Psoas muscle (tissue), 8 donors: ENCODE results near the gene HOXC5. TPM values are rescaled to one million over a fixed set of nuclear protein-coding genes. Genes with fewer than 3 reads are reported as not detected.

Experiments
- ATAC-seq, 4 donors: fragments of 200-7000 bp; cut with Tn5 transposase; one replicate each; pipeline ENCODE4 v1.9.1; 2020; ENCODE audit warnings: moderate library complexity in 3 of 4, mild to moderate bottlenecking in 2 of 4
- DNase-seq, 2 donors: peaks; one replicate each; pipeline ENCODE4 v3.0.0-alpha.2; 2020
- H3K27ac ChIP-seq: fragments of 200-600 bp; one replicate; pipeline ENCODE4 v1.8.0; 2022
- H3K27me3 ChIP-seq, 3 donors: fragments of 200-600 bp in 1 of 3; one replicate each; pipeline versions ENCODE4 v1.6.1 to v1.8.0; 2013 to 2022; ENCODE audit warnings: low read length in 2 of 3, mild to moderate bottlenecking in 2 of 3, moderate library complexity in 1 of 3; ENCODE audit not compliant: insufficient read depth in 3 of 3
- H3K36me3 ChIP-seq, 2 donors: fragments of 200-600 bp in 1 of 2; one replicate each; pipeline versions ENCODE4 v1.6.1 to v1.8.0; 2013 to 2022; ENCODE audit warnings: low read depth in 1 of 2, mild to moderate bottlenecking in 1 of 2, moderate library complexity in 1 of 2; ENCODE audit not compliant: insufficient read depth in 1 of 2
- H3K4me1 ChIP-seq: fragments of 200-600 bp; one replicate; pipeline ENCODE4 v1.8.0; 2022
- H3K4me3 ChIP-seq: fragments of 200-600 bp; one replicate; pipeline ENCODE4 v1.8.0; 2022; ENCODE audit warnings: mild to moderate bottlenecking
- H3K9me3 ChIP-seq: fragments of 200-600 bp; one replicate; pipeline ENCODE4 v1.8.0; 2022
- WGBS, 3 donors: extraction: QIAGEN DNeasy Blood & Tissue Kit; methylation state at CpG; one replicate each; pipeline versions ENCODE4 v1.1.6 to v1.1.7; 2013; 5-methylcytosine and 5-hydroxymethylcytosine counted together
- intact Hi-C, 2 donors: fragments of 100-400 bp; cut with DNase I; formaldehyde crosslinking; loops; one replicate each; pipeline versions ENCODE4 v1.11.0 to v1.14.2; 2022
- polyA plus RNA-seq, 3 donors: library from polyadenylated mRNA; stranded (reverse); fragments of 200-250 nt; gene quantifications; one replicate each; pipeline ENCODE4 v1.2.3, GENCODE V29; 2013
- total RNA-seq, 4 donors: library from RNA; stranded (reverse); fragmentation: NEBNext Ultra II Directional in 2 of 4; extraction: Animal tissue kit (Norgen Biotek cat#: 25700) in 2 of 4; gene quantifications; one replicate each; pipeline versions ENCODE4 v1.2.1 to v1.2.4, GENCODE V29; 2021 to 2023
- TF ChIP-seq, protein P1 (sequence below): fragments of 200-600 bp; IDR thresholded peaks from one replicate; pipeline ENCODE4 v1.8.0; 2022; ENCODE audit warnings: antibody characterized with exemption
- donor health status: healthy with polysubstance abuse.
- donor health status: DM: no; HTN: no; CAD: no; lungs with moderate emphysema.
- donor health status: Bipolar disorder and iron deficiency.
- donor health status: healthy.
- donor health status: DM: yes; HTN: yes; CAD: no.
- donor health status: DM: no; HTN: no; CAD: no.
- donor health status: DM: no; HTN: no; CAD: no.
- donor health status: DM: yes; HTN: yes; CAD: no.

The HOXC5 gene
- total and polyA plus RNA-seq, 7 donors = 0.03 to 3.3 (median 0.58) TPM

DNA sequence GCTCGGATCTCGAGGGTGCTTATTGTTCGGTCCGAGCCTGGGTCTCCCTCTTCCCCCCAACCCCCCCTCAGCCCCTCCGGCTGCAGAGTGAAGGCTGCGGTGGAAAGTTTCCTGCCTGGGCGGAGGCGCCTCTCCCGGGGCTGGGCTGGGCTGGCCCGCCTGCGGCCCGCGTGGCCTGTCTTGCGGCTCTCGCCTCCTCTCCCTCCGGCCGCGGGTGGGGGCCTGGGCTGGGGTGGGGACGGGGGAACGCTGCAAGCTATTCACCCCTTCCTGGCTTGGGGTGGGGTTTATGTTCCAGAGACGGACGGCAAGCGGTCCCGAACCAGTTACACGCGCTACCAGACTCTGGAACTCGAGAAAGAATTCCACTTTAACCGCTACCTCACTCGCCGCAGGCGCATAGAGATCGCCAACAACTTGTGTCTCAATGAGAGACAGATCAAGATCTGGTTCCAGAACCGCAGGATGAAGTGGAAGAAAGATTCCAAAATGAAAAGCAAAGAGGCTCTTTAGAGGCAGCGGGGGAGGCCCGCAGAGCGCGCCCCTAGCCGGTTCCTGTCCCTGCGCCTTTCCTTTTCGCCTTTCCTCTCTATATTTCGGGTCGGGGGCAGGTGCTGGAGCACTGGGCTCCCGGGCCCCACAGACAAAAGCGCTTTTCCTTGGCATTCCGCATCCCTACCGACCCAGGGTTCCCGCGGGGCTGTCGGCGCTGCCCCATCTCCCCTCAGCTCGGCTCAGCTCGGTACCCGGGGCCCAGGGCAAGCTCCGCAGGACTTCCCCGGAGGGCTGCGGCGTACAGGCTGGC lies 1.3 kb downstream of the HOXC5 start:
- ATAC-seq (peak in 1 of 4 donors; percentile 9), DNase-seq (peak in 1 of 2 donors; percentile 48)
- H3K4me1 ChIP-seq = peaks cover 10% of the 10 kb centered on the region
- TF ChIP-seq, protein P1, sequence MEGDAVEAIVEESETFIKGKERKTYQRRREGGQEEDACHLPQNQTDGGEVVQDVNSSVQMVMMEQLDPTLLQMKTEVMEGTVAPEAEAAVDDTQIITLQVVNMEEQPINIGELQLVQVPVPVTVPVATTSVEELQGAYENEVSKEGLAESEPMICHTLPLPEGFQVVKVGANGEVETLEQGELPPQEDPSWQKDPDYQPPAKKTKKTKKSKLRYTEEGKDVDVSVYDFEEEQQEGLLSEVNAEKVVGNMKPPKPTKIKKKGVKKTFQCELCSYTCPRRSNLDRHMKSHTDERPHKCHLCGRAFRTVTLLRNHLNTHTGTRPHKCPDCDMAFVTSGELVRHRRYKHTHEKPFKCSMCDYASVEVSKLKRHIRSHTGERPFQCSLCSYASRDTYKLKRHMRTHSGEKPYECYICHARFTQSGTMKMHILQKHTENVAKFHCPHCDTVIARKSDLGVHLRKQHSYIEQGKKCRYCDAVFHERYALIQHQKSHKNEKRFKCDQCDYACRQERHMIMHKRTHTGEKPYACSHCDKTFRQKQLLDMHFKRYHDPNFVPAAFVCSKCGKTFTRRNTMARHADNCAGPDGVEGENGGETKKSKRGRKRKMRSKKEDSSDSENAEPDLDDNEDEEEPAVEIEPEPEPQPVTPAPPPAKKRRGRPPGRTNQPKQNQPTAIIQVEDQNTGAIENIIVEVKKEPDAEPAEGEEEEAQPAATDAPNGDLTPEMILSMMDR = no peak
- H3K36me3 ChIP-seq = no peaks in the 10 kb centered on the region
- H3K9me3 ChIP-seq = no peaks in the 10 kb centered on the region
- WGBS, 3 donors = 55 to 58% (median 58%) methylated on average over 50 to 57 of the region's 57 CpGs
- H3K27me3 ChIP-seq = peaks cover 0 to 4% (median 0%) of the 10 kb centered on the region in 3 donors
- H3K4me3 ChIP-seq = peak overlapping the region; percentile 62
- no peak overlapping the region for H3K27ac ChIP-seq
- intact Hi-C loops = loop anchor here (2.0 to 10.0 kb wide), 2 partner anchors 101 to 169 kb away; no protein-coding TSS in a partner anchor

DNA sequence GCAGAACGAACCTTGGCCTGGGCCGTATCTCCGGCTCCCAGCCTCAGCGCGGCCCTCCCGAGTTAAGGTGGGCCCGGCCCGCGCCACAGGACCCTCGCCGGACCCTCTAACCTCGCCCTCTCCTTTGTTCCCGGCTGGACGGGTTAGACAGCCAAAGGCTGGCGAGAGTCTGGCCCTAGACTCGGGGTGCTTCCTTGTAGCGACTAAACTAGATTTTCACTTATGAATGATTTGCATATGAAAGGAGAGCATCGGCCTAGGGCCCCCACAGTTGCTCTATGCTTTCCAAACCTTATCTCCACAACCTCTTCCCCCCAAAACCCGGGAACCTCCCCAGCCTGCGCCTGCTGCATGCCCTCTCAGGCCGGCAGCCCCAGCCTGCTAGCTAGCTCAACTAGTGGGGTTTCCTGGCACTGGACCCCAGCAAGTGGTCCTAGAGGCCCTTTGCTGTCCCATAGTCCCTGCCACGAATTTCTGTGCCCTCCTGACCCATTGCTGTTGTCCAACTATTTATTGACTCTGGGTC lies 2.0 kb downstream of the HOXC5 start:
- ATAC-seq = no peak
- peaks cover 0 to 4% (median 0%) of the 10 kb centered on the region in 3 donors for H3K27me3 ChIP-seq
- 71 to 81% (median 79%) methylated on average over 22 of the region's 22 CpGs for WGBS, 3 donors
- peaks cover 6% of the 10 kb centered on the region for H3K4me1 ChIP-seq
- TF ChIP-seq, protein P1 = no peak
- DNase-seq = no peak
- H3K4me3 ChIP-seq = no peak overlapping the region
- no peaks in the 10 kb centered on the region for H3K9me3 ChIP-seq
- H3K27ac ChIP-seq = no peak overlapping the region
- H3K36me3 ChIP-seq = no peaks in the 10 kb centered on the region
- intact Hi-C loops = loop anchor here in 1 of 2 donors (10.0 kb wide), 1 partner anchor 100 kb away; no protein-coding TSS in a partner anchor

DNA sequence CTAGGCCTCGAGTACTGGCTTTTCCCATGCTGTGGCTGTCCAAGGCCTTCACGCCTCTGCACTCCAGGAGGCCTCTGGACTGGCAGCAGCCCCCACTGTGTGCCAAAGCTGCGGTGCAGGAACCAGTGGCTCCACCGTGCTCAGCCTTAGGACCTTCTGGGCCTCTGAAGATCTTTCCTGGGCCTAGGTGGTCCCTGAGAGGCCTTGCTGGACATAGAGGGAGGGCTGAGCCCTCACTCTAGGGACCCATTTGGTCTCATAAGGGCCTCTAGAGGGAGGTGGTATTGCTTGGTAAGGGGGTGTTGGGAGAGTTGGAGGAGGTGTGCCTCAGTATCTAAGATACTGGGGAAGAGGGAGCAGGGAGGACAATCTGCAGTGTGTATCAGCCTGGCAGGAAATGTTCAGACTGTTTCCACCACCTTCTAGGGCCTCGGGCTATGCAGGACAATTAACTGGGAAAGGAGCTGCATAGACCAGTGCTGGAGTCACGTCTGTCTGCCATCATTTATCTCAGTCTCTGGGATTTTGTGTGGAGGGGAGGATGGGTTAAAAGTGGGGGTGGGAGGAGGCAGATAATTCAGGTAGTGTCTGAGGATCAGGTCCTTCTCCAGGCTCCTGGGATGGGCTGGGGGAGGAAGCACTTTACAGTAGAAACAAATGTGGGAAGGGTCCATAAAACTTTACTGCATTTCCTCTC lies 2.9 kb downstream of the HOXC5 start:
- intact Hi-C loops = loop anchor here in 1 of 2 donors (10.0 kb wide), 1 partner anchor 99 kb away; no protein-coding TSS in a partner anchor
- H3K4me3 ChIP-seq = no peak overlapping the region
- ATAC-seq = no peak
- H3K27ac ChIP-seq = no peak overlapping the region
- DNase-seq = no peak
- TF ChIP-seq, protein P1 = no peak
- peaks cover 0 to 4% (median 0%) of the 10 kb centered on the region in 3 donors for H3K27me3 ChIP-seq
- peaks cover 5% of the 10 kb centered on the region for H3K4me1 ChIP-seq
- H3K9me3 ChIP-seq = no peaks in the 10 kb centered on the region
- 49 to 58% (median 53%) methylated on average over 6 of the region's 6 CpGs for WGBS, 3 donors
- no peaks in the 10 kb centered on the region for H3K36me3 ChIP-seq

GRCh38 chr12:54036620-54037359 lies 3.9 kb downstream of the HOXC5 start:
- ATAC-seq (peak; percentile 33 to 63 (median 50)), DNase-seq (peak; percentile 44 to 72)
- 59 to 72% (median 67%) methylated on average over 14 of the region's 14 CpGs for WGBS, 3 donors
- intact Hi-C loops = loop anchor here in 1 of 2 donors (10.0 kb wide), 1 partner anchor 98 kb away; no protein-coding TSS in a partner anchor
- Histone ChIP-seq H3K9me3 (no peaks in the 10 kb centered on the region), H3K4me3 (no peak overlapping the region), H3K27me3 (no peaks in the 10 kb centered on the region), H3K36me3 (no peaks in the 10 kb centered on the region), H3K27ac (no peak overlapping the region), H3K4me1 (peaks cover 5% of the 10 kb centered on the region)
- TF ChIP-seq, protein P1 = peak; percentile 12
